Measurements from ENCODE around the gene RPS29. TPM values are rescaled to one million over a fixed set of nuclear protein-coding genes. Genes with fewer than 3 reads are reported as not detected.

RPS29 gene
- total and polyA plus RNA-seq, 2 of the 13 experiments (the other 11 are each of a cell fraction or from before 2014, with no cell fraction given), result 4,303 to 8,215 TPM

GRCh38 chr14:49620182-49621113 is 34.3 kb upstream of the RPS29 start, which contains the start of the genes MGAT2 and RPL36AL (continued):
- peak; percentile 1; the same call in 1 of the 2 replicates for TF ChIP-seq ZNF609 (CRISPR knock-in tag; IDR thresholded peaks at IDR 0.05; ENCODE audit: borderline replicate concordance)
- no peak for TF ChIP-seq ZNF12 (CRISPR knock-in tag; IDR thresholded peaks at IDR 0.05)
- TF ChIP-seq, protein P1, sequence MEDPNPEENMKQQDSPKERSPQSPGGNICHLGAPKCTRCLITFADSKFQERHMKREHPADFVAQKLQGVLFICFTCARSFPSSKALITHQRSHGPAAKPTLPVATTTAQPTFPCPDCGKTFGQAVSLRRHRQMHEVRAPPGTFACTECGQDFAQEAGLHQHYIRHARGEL (CRISPR knock-in tag; IDR thresholded peaks at IDR 0.05), result no peak
- no peak for TF ChIP-seq CENPT (CRISPR knock-in tag; IDR thresholded peaks at IDR 0.05; ENCODE audit: low read depth)
- TF ChIP-seq ZMYM2 (CRISPR knock-in tag; IDR thresholded peaks at IDR 0.05), result no peak
- TF ChIP-seq, protein P2, sequence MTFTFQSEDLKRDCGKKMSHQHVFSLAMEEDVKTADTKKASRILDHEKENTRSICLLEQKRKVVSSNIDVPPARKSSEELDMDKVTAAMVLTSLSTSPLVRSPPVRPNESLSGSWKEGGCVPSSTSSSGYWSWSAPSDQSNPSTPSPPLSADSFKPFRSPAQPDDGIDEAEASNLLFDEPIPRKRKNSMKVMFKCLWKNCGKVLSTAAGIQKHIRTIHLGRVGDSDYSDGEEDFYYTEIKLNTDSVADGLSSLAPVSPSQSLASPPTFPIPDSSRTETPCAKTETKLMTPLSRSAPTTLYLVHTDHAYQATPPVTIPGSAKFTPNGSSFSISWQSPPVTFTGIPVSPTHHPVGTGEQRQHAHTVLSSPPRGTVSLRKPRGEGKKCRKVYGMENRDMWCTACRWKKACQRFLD (CRISPR knock-in tag; IDR thresholded peaks at IDR 0.05; ENCODE audit: borderline replicate concordance), result 0 out of 2 replicates have a peak, but pooled peaks have one; percentile 20
- 0 out of 2 replicates have a peak, but pooled peaks have one; percentile 1 for TF ChIP-seq ZNF136 (CRISPR knock-in tag; IDR thresholded peaks at IDR 0.05; ENCODE audit: low read depth)
- TF ChIP-seq HNRNPK (IDR thresholded peaks at IDR 0.05; ENCODE audit: low read depth, low read length, poor library complexity, severe bottlenecking), result no peak
- TF ChIP-seq, protein P3, sequence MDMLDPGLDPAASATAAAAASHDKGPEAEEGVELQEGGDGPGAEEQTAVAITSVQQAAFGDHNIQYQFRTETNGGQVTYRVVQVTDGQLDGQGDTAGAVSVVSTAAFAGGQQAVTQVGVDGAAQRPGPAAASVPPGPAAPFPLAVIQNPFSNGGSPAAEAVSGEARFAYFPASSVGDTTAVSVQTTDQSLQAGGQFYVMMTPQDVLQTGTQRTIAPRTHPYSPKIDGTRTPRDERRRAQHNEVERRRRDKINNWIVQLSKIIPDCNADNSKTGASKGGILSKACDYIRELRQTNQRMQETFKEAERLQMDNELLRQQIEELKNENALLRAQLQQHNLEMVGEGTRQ (IDR thresholded peaks at IDR 0.05; ENCODE audit: low read depth, low read length), result peak; percentile 57; the same call in 1 of the 2 replicates
- TF ChIP-seq, protein P3 (CRISPR knock-in tag; IDR thresholded peaks at IDR 0.05; ENCODE audit: borderline replicate concordance), result peak; percentile 73
- no peak for TF ChIP-seq NR2F2 (IDR thresholded peaks at IDR 0.05; ENCODE audit: borderline replicate concordance, low read depth)
- TF ChIP-seq RELA (CRISPR knock-in tag; IDR thresholded peaks at IDR 0.05), result no peak
- no peak for TF ChIP-seq MBD4 (IDR thresholded peaks at IDR 0.05; ENCODE audit: borderline replicate concordance, low read length)
- TF ChIP-seq ZNF816 (CRISPR knock-in tag; IDR thresholded peaks at IDR 0.05; ENCODE audit: borderline replicate concordance), result no peak
- TF ChIP-seq, protein P4, sequence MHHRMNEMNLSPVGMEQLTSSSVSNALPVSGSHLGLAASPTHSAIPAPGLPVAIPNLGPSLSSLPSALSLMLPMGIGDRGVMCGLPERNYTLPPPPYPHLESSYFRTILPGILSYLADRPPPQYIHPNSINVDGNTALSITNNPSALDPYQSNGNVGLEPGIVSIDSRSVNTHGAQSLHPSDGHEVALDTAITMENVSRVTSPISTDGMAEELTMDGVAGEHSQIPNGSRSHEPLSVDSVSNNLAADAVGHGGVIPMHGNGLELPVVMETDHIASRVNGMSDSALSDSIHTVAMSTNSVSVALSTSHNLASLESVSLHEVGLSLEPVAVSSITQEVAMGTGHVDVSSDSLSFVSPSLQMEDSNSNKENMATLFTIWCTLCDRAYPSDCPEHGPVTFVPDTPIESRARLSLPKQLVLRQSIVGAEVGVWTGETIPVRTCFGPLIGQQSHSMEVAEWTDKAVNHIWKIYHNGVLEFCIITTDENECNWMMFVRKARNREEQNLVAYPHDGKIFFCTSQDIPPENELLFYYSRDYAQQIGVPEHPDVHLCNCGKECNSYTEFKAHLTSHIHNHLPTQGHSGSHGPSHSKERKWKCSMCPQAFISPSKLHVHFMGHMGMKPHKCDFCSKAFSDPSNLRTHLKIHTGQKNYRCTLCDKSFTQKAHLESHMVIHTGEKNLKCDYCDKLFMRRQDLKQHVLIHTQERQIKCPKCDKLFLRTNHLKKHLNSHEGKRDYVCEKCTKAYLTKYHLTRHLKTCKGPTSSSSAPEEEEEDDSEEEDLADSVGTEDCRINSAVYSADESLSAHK (CRISPR knock-in tag; IDR thresholded peaks at IDR 0.05; ENCODE audit: borderline replicate concordance), result no peak
- TF ChIP-seq MAF1 (CRISPR knock-in tag; IDR thresholded peaks at IDR 0.05; ENCODE audit: borderline replicate concordance), result no peak
